ENCODE results near the gene KIAA0232. TPM values are rescaled to one million over a fixed set of nuclear protein-coding genes. Genes with fewer than 3 reads are reported as not detected.
A peak's percentile ranks its signal among the peaks of the same experiment; 100 is the strongest.

Gene KIAA0232
- total and polyA plus RNA-seq, 9 of the 15 experiments (the other 6 are each of a cell fraction or from before 2014, with no cell fraction given): 3.5 to 17.4 (median 13.0) TPM

- TF ChIP-seq PREB (CRISPR knock-in tag; IDR thresholded peaks at IDR 0.05): no peak
- TF ChIP-seq MBD2 (IDR thresholded peaks at IDR 0.05; ENCODE audit: borderline replicate concordance, low read depth): no peak
- no peak for TF ChIP-seq CEBPB (tag; IDR thresholded peaks at IDR 0.05)
- TF ChIP-seq ETS2 (tag; IDR thresholded peaks at IDR 0.05; ENCODE audit: borderline replicate concordance, poor library complexity, severe bottlenecking): no peak
- TF ChIP-seq CBX1 (IDR thresholded peaks at IDR 0.05; ENCODE audit: low read depth): peak; percentile 54; the same call in 1 of the 2 replicates
- TF ChIP-seq HDAC6 (IDR thresholded peaks at IDR 0.05; ENCODE audit: low read depth, low read length): no peak
- no peak for TF ChIP-seq ZFP91 (CRISPR knock-in tag; IDR thresholded peaks at IDR 0.05)
- no peak for TF ChIP-seq TARDBP (IDR thresholded peaks at IDR 0.05)
- no peak for TF ChIP-seq ZNF133 (CRISPR knock-in tag; IDR thresholded peaks at IDR 0.05)
- TF ChIP-seq ZNF639 (CRISPR knock-in tag; conservative IDR thresholded peaks at IDR 0.05 in 1 of 2, IDR thresholded peaks at IDR 0.05 in 1 of 2): 0 out of 4 replicates have a peak, but pooled peaks of 1 of the 2 experiments have one; percentile 4
- TF ChIP-seq ARHGAP35 (IDR thresholded peaks at IDR 0.05; ENCODE audit: partially characterized antibody): no peak
- TF ChIP-seq ATF1 (CRISPR knock-in tag; IDR thresholded peaks at IDR 0.05): no peak
- TF ChIP-seq ATF1 (tag; IDR thresholded peaks at IDR 0.05): peak; percentile 40; the same call in 1 of the 2 replicates
- no peak for TF ChIP-seq ZNF408 (CRISPR knock-in tag; IDR thresholded peaks at IDR 0.05; ENCODE audit: low read depth)
- TF ChIP-seq ZNF76 (CRISPR knock-in tag; IDR thresholded peaks at IDR 0.05; ENCODE audit: borderline replicate concordance): no peak
- no peak; the same call in 1 of the 2 replicates for TF ChIP-seq GMEB1 (CRISPR knock-in tag; IDR thresholded peaks at IDR 0.05)
- TF ChIP-seq KDM2B (CRISPR knock-in tag; IDR thresholded peaks at IDR 0.05): 0 out of 2 replicates have a peak, but pooled peaks have one; percentile 69
- TF ChIP-seq NR0B1 (IDR thresholded peaks at IDR 0.05; ENCODE audit: partially characterized antibody): no peak
- no peak for TF ChIP-seq ZNF140 (CRISPR knock-in tag; IDR thresholded peaks at IDR 0.05)
- TF ChIP-seq ZNF77 (CRISPR knock-in tag; IDR thresholded peaks at IDR 0.05): no peak
- TF ChIP-seq ZNF586 (CRISPR knock-in tag; conservative IDR thresholded peaks at IDR 0.05): no peak
Measured at GRCh38 chr4:6783111-6783981, 819 bp downstream of the KIAA0232 start (continued).

Measured in K562 (cell line).